ENCODE data around the gene IFNAR2.

Gene IFNAR2

GRCh38 chr21:33254766-33255165, 25.0 kb downstream of the IFNAR2 start:
- FAIRE-seq (no peak), DNase-seq (ENCODE audit: insufficient read length, low spot score) (no peak)
- TF ChIP-seq CTCF (IDR thresholded peaks at IDR 0.05; ENCODE audit: insufficient read depth, missing control alignments), result no peak

- FAIRE-seq, result no peak
- no peak for DNase-seq (ENCODE audit: insufficient read length, low spot score)
- no peak for TF ChIP-seq CTCF (IDR thresholded peaks at IDR 0.05; ENCODE audit: insufficient read depth, missing control alignments)
These were observed 25.7 kb downstream of the IFNAR2 start for GRCh38 chr21:33255404-33255803.

GRCh38 chr21:33256019-33256418, 26.3 kb downstream of the IFNAR2 start:
- no peak for DNase-seq (ENCODE audit: insufficient read length, low spot score)
- FAIRE-seq, result no peak
- no peak for TF ChIP-seq CTCF (IDR thresholded peaks at IDR 0.05; ENCODE audit: insufficient read depth, missing control alignments)

- FAIRE-seq (no peak), DNase-seq (ENCODE audit: insufficient read length, low spot score) (no peak)
- TF ChIP-seq CTCF (IDR thresholded peaks at IDR 0.05; ENCODE audit: insufficient read depth, missing control alignments), result no peak
These were observed 27.5 kb downstream of the IFNAR2 start for GRCh38 chr21:33257094-33257803.

- FAIRE-seq (no peak), DNase-seq (ENCODE audit: insufficient read length, low spot score) (no peak)
- TF ChIP-seq CTCF (IDR thresholded peaks at IDR 0.05; ENCODE audit: insufficient read depth, missing control alignments), result no peak
These were observed 28.7 kb downstream of the IFNAR2 start for GRCh38 chr21:33258475-33258874.

- DNase-seq (ENCODE audit: insufficient read length, low spot score) (no peak), FAIRE-seq (no peak)
- TF ChIP-seq CTCF (IDR thresholded peaks at IDR 0.05; ENCODE audit: insufficient read depth, missing control alignments), result no peak
These were observed 29.7 kb downstream of the IFNAR2 start for GRCh38 chr21:33259428-33259827.

GRCh38 chr21:33259995-33260394, 30.3 kb downstream of the IFNAR2 start:
- DNase-seq (ENCODE audit: insufficient read length, low spot score), result no peak
- FAIRE-seq, result no peak
- TF ChIP-seq CTCF (IDR thresholded peaks at IDR 0.05; ENCODE audit: insufficient read depth, missing control alignments), result no peak

Data from D721Med (cell line).